ENCODE data around the gene SMPD4. TPM values are rescaled to one million over a fixed set of nuclear protein-coding genes. Genes with fewer than 3 reads are reported as not detected.
"Not testable (repeated sequence)": the region's sequence is repeated elsewhere in the genome, so short reads cannot be mapped to it uniquely, and the experiment has no call there.

The SMPD4 gene
- polyA plus RNA-seq, 2 of the 4 experiments (the other 2 are of a cell fraction), result 43.3 to 53.3 TPM

DNA sequence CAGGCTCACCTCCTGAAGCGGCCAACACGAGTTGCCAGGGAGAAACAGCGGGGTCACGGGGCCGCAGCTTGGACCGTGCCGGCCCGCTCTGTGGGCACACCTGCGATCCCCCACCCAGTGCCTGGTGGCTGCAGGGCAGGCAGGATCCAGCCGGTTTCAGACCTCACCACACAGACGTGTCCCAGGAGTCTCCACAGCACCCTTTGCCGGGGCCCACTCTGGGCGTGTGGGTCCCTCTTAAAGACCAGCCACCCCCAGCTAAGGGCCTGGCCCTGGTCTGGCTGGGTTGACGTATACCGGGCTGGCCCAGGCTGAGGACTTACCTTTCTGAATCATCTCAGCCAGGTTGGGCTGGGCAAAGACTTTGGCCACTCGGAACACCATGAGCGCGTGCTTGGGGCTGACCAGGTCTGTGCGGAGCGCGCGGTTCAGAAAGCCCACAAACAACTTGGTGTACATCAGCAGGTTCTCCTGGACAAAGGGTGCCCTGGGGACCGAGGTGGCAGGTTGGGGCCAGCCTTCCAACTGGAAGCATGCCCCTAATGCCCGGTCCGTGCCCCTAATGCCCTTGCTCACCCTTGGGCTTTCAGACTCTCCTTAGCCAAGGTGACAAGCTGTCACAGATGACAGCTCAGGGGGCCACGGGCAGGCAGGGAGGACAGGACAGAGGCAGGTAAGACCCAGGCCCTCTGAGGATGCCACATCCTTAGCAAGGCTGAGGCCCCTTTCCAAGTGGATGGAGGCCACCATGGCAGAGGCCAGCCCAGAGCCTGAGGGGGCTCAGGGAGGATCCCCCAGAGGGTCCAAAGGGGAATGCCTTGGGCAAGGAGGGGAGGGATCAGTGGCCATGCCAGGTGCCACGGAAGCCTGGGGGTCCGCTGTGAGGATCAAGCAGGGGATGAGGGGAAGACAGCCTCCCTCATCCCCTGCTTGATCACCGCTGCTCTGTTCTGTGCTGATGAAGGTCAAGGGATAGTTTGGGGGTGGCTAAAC, 26.3 kb downstream of the SMPD4 start:
- no peak overlapping the region for H3K27ac ChIP-seq
- DNase-seq (ENCODE audit: low read depth in 1 of 2, low spot score in 1 of 2) (no peak), ATAC-seq (no peak), FAIRE-seq (no peak)
- no peak for TF ChIP-seq FOSB (CRISPR knock-in tag; IDR thresholded peaks at IDR 0.05)
- TF ChIP-seq JUNB (IDR thresholded peaks at IDR 0.05), result no peak
- H3K4me1 ChIP-seq, result no peaks in the 10 kb centered on the region
- no peak overlapping the region for H3K4me2 ChIP-seq
- H3K4me3 ChIP-seq, result no peak overlapping the region
- ChIA-PET POLR2A (no interaction called here), CTCF (interaction anchor here (0.6 to 1.4 kb wide), 6 partner anchors 26 to 187 kb away, joined by 3 to 15 read pairs (median 4); partner anchors contain the start of genes IMP4 and SMPD4)
- WGBS (ENCODE audit: missing lambda C conversion rate), result 98% methylated on average over 27 of the region's 29 CpGs
- H3K9me3 ChIP-seq, result no peaks in the 10 kb centered on the region

DNA sequence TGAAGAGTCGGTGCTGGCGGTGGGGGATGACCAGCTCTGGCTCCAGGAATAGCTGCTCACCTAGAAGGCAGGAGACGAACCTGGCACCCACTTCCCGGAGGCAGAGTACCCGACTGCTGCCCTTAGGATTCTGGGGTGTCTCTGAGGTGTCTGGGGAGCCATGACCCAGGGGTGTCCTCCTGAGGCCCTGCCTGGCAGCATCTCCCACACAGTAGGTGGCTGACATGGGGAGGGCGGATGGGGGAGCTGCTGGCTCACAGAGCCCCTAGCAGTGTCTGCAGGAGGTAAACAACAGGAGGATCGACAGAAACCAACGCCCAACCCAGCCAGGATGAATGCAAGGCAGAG, 27.0 kb downstream of the SMPD4 start:
- FAIRE-seq; H3K4me2 ChIP-seq; ATAC-seq; H3K9me3 ChIP-seq; H3K4me1 ChIP-seq; H3K27ac ChIP-seq; CTCF ChIA-PET; POLR2A ChIA-PET; H3K4me3 ChIP-seq; DNase-seq (ENCODE audit: low read depth in 1 of 2, low spot score in 1 of 2): not testable (repeated sequence)
- WGBS (ENCODE audit: missing lambda C conversion rate), result 95% methylated on average over 7 of the region's 8 CpGs

DNA sequence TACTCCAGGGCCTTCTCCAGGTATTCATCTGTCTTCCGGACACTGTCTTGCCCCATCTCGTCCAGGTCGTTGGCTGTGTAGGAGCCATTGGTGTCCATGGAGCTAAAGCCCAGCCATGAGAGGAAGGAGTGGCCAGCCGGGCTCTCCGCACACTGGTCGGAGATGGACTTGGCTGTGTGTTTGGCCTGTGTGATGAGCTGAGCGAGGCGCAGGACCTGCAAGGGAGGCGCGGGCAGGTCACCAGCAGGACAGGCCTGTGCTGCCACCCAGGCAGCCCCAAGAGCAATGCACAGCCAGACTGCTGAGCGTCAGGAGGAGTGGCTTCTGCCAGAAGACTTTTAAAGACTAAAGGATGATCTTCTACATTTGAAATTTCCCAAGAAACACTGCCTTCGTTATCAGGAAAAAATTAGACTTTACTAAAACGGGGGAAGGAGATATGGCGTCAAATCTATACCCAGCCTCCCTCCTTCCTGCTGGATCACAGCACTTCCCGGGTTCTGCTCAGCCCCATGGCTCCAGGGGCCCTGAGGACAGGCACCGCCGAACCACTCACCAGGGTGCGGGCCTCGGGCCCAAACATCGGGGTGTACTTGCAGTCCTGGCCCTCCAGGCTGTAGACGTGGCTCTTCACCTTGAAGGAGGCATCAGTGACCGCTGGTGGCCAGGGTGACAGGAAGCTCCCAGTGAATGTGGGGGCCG, 27.5 kb downstream of the SMPD4 start:
- WGBS (ENCODE audit: missing lambda C conversion rate), result 95% methylated on average over 18 of the region's 23 CpGs
- H3K4me2 ChIP-seq; H3K4me3 ChIP-seq; POLR2A ChIA-PET; CTCF ChIA-PET; H3K9me3 ChIP-seq; FAIRE-seq; ATAC-seq; H3K4me1 ChIP-seq; H3K27ac ChIP-seq; DNase-seq (ENCODE audit: low read depth in 1 of 2, low spot score in 1 of 2): not testable (repeated sequence)

DNA sequence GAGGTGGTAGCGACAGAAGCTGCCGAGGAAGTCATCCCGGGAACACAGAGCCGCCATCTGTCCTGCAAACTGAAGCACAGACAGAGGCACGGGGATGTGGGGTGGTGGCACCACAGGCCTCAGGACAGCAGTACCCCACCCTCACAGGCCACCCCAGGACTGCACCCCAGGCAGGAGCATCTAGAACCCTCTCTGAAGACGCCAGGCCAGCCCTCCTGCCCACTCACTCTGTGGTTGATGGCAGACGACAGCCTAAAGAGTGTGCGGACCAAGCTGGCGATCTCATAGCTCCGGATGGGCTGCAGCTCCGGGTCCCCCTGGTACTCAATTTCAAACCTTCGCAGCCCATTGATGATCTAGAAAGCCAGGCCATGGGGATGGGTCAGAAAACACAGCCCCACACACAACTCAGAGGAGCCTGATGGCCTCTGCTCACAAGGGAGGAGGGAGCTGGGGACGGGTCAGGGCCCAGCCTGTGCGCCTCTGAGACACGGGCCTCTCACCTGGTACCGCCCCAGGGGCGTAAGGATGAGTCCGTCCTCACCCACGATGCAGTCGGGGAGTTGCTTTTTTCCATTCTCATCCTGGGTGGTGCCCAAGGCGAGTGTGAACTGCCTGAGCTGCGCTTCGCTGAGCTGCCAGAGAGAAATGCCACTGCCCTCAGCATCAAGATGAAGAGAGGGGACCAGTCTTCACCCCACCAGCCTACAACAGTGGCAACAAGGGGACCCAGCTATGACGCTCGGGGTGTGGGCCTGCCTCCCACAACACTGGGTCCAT, 28.4 kb downstream of the SMPD4 start:
- CTCF ChIA-PET, result no interaction called here
- POLR2A ChIA-PET, result no interaction called here
- Histone ChIP-seq H3K4me3 (no peak overlapping the region), H3K4me1 (no peaks in the 10 kb centered on the region), H3K27ac (no peak overlapping the region), H3K9me3 (no peaks in the 10 kb centered on the region), H3K4me2 (no peak overlapping the region)
- 93% methylated on average over 17 of the region's 25 CpGs for WGBS (ENCODE audit: missing lambda C conversion rate)
- no peak for FAIRE-seq
- DNase-seq (ENCODE audit: low read depth in 1 of 2, low spot score in 1 of 2), result no peak
- no peak for ATAC-seq
- no peak for TF ChIP-seq SMC3 (IDR thresholded peaks at IDR 0.05)
- no peak for TF ChIP-seq ZNF302 (CRISPR knock-in tag; IDR thresholded peaks at IDR 0.05)
- no peak for TF ChIP-seq BHLHE40 (IDR thresholded peaks at IDR 0.05; ENCODE audit: low read depth, low read length)
- no peak for TF ChIP-seq RARB (CRISPR knock-in tag; IDR thresholded peaks at IDR 0.05)
- TF ChIP-seq HOXB13 (CRISPR knock-in tag; IDR thresholded peaks at IDR 0.05; ENCODE audit: low read depth), result no peak
- TF ChIP-seq ZFP36 (IDR thresholded peaks at IDR 0.05; ENCODE audit: borderline replicate concordance, partially characterized antibody), result no peak
- TF ChIP-seq CBX8 (IDR thresholded peaks at IDR 0.05), result no peak
- TF ChIP-seq POLR2AphosphoS2 (conservative IDR thresholded peaks at IDR 0.05; ENCODE audit: low read length), result no peak
- TF ChIP-seq, protein P1, sequence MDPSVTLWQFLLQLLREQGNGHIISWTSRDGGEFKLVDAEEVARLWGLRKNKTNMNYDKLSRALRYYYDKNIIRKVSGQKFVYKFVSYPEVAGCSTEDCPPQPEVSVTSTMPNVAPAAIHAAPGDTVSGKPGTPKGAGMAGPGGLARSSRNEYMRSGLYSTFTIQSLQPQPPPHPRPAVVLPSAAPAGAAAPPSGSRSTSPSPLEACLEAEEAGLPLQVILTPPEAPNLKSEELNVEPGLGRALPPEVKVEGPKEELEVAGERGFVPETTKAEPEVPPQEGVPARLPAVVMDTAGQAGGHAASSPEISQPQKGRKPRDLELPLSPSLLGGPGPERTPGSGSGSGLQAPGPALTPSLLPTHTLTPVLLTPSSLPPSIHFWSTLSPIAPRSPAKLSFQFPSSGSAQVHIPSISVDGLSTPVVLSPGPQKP (IDR thresholded peaks at IDR 0.05; ENCODE audit: low read depth, low read length), result no peak
- TF ChIP-seq ZSCAN20 (CRISPR knock-in tag; IDR thresholded peaks at IDR 0.05), result no peak
- TF ChIP-seq RFX5 (IDR thresholded peaks at IDR 0.05), result no peak

DNA sequence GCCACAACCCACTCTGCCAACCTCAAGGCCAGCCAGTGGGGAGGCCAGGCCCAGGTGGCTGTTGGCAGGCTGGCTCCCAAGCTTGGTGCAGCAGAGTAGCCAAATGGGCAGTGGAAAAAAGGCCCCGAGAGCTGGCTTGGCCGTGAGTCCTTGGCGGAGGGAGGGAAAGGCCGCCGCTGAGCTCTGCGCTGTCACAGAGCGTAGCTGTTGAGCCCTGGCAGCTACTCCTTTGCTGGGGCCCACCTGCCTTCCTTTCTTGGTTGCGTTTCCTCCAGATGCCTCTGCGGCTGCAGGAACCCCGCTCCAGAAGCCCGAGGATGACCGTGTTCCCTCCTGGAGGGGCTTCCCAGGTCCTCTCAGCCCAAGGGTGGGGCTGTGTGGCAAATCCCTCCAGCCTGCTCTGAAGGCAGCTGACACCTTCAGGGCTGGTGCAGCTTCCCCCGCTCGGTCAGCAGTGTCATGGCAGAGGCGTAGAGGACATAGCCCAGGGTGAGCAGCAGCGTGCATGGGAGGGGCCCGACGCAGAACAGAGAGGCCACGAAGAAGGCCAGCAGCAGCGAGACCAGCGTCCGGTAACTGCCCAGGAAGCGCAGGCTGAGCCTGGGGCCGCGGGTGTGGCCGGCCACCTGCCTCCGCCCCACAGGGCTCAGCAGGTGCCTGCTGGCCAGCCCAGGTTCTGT, 29.1 kb downstream of the SMPD4 start:
- H3K4me2 ChIP-seq; ATAC-seq; H3K9me3 ChIP-seq; FAIRE-seq; DNase-seq (ENCODE audit: low read depth in 1 of 2, low spot score in 1 of 2); POLR2A ChIA-PET; H3K27ac ChIP-seq; H3K4me1 ChIP-seq; H3K4me3 ChIP-seq: not testable (repeated sequence)
- 95% methylated on average over 23 of the region's 27 CpGs for WGBS (ENCODE audit: missing lambda C conversion rate)
- CTCF ChIA-PET, result interaction anchor here (0.6 kb wide), 2 partner anchors 30 to 1969 kb away, joined by 3 read pairs; partner anchors contain the start of gene MZT2B

DNA sequence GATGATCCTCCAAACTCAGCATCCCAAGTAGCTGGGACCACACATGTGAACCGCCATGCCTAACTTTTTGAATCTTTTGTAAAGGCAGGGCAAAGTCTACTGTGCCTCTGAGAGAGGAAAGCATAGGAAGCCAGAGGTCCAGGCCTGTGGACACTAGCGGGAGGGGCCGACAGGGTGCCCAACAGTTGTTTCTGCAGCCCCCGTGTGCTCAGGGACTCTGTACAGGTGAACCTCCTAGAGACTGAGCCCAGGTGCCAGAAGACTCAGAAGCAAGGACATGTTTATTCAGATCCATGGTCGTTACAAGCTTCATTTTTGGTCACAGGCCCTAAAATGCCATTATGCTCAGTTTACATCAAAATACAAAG, 30.3 kb downstream of the SMPD4 start:
- CTCF ChIA-PET, result interaction anchor here (1.3 kb wide), 1 partner anchor 181 kb away, joined by 4 read pairs; no protein-coding TSS in a partner anchor
- not testable (repeated sequence) for FAIRE-seq

More for the DNA sequence above, 30.3 kb downstream of the SMPD4 start:
- H3K27ac ChIP-seq; ATAC-seq; H3K4me3 ChIP-seq; H3K4me1 ChIP-seq; H3K9me3 ChIP-seq; DNase-seq (ENCODE audit: low read depth in 1 of 2, low spot score in 1 of 2); H3K4me2 ChIP-seq; POLR2A ChIA-PET: not testable (repeated sequence)
- WGBS (ENCODE audit: missing lambda C conversion rate), result 64% methylated on average over 4 of the region's 5 CpGs
